Subcutaneous adipose tissue (tissue), 4 donors: Measurements from ENCODE around the gene MYH9. TPM values are rescaled to one million over a fixed set of nuclear protein-coding genes. Genes with fewer than 3 reads are reported as not detected.

ENCODE experiments used
- total RNA-seq, 4 donors: library from RNA; depleted of rRNA; stranded (reverse); fragments of >200 nt; gene quantifications; one replicate each; pipeline ENCODE4 v1.1.0, GENCODE V29; 2016
- TF ChIP-seq, protein P1 (sequence below): fragments of 450-650 bp; IDR thresholded peaks from one replicate; pipeline ENCODE4 v1.5.1; 2016; ENCODE audit warnings: low read depth, mild to moderate bottlenecking, control low read depth, antibody characterized with exemption, moderate library complexity

The MYH9 gene
- total RNA-seq, 4 donors from 2014 or later = 187 to 410 (median 233) TPM

DNA sequence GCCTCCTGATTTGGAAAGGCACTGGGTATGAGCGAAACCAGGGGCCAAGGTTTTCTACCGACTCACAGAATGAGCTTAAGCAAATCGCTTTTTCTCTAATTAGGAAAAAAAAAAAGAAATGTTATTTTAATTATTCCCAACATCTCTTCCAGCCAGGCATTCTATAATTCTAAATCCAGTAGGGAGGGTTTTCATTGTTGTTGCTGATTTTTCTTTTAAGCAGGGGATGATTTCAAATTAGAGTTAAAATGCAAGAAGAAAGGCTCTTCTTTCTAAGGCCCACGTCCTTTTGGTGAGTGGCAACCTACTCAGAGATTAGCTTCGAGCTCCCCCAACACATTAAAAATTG is 8.9 kb downstream of the MYH9 start:
- TF ChIP-seq, protein P1, sequence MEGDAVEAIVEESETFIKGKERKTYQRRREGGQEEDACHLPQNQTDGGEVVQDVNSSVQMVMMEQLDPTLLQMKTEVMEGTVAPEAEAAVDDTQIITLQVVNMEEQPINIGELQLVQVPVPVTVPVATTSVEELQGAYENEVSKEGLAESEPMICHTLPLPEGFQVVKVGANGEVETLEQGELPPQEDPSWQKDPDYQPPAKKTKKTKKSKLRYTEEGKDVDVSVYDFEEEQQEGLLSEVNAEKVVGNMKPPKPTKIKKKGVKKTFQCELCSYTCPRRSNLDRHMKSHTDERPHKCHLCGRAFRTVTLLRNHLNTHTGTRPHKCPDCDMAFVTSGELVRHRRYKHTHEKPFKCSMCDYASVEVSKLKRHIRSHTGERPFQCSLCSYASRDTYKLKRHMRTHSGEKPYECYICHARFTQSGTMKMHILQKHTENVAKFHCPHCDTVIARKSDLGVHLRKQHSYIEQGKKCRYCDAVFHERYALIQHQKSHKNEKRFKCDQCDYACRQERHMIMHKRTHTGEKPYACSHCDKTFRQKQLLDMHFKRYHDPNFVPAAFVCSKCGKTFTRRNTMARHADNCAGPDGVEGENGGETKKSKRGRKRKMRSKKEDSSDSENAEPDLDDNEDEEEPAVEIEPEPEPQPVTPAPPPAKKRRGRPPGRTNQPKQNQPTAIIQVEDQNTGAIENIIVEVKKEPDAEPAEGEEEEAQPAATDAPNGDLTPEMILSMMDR = no peak

DNA sequence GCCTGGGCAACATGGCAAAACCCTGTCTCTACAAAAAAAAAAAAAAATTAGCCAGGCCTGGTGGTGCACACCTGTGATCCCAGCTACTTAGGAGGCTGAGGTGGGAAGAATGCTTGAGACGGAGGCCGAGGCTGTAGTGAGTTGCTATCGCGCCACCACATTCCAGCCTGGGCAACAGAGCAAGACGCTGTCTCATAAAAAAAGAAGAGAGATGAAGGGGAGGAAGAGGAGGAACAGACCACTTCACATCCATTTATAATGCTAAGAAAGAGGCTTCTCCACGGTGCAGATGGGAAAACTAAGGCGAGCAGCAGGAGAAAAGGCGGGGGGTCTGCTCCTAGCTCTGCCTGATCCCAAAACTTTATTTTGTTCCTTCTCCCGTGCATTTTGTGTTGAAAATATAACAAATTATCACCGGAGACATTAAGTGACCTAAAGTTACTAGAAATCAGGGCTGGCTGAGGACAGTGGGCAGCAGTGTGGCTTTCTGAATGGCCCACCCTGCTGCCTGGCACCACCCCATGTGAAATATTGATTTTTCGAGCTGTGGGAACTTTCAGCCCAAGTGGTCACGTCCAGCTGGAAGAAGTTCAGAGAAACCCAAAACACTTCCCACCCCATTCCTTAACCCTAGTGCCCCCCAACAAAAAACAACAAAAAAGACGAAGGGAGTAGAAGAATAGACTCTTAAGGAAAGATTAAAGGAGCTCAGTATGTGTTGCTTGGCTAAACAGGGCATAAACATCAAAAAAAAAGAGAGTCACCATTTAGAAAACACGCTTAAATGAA is 9.5 kb downstream of the MYH9 start:
- TF ChIP-seq, protein P1 = no peak

DNA sequence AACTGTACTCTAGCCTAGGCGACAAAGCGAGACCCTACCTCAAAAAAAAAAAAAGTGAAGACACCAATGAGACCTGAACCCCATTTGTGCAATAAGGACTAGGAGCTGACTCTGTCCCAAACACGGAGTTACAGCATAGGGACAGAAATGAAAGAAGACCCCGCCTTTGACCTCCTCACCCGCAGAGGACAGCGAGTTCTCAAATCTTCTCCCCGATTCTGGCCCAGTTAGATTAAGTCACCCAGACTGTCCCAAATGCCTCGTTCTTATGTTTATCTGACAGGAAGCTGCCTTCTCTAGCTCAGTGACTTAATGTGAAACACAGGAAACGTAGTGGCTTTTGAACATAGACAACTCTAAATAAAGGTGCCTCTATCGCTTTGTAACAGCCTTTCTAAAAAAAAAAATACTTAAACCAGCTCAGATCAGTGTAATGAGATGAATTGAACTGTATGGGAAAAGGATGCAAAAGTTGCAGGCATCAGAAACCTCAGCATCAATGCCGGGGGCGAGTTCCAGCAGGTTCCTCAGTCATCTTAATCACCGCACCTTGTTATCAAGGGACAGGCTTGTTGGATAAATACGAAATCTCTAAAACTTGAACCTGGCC is 10.6 kb downstream of the MYH9 start:
- TF ChIP-seq, protein P1 = no peak

GRCh38 chr22:36376265-36376664 is 11.5 kb downstream of the MYH9 start:
- TF ChIP-seq, protein P1 = no peak

- TF ChIP-seq, protein P1 = no peak
These were observed 12.4 kb downstream of the MYH9 start for GRCh38 chr22:36375071-36375980.

DNA sequence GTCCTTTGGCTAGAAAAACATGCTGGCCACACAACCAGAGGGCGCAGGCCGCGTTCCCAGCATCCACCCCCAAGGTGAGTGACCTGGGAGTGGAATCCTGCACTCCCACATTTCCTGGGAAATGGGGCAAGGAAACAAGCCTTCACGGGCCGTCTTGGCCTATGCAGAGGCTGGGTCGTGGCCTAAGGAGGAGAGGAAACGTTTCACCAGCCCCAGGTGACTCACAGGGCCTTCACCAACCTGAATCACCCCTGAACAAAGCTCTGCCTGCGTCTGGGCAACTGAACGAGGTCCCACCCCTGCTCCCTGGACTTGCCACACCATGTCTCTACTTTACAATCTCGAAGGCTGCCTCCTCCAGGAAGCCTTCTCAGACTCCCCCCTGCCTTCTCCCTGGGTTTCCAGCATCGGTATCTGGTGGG is 13.2 kb downstream of the MYH9 start:
- TF ChIP-seq, protein P1 = no peak

DNA sequence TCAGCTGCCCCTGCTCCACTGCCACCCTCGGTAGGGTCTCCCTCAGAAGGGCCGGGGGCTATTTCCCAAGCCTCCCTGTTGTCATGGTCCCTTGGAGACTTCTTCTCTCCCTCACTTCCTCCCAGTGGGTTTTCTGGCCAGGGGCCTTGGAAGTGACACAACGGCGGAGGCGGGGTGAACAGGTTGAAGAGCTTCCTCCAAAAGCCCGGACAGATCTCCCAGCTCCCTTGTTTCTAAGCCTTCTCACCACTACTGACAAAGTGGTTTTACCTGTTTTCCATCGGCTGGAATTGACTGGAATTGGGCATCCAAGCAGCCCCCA is 14.5 kb downstream of the MYH9 start:
- TF ChIP-seq, protein P1 = no peak
